H1 (cell line): ENCODE data around the gene RNF220. TPM values are rescaled to one million over a fixed set of nuclear protein-coding genes. Genes with fewer than 3 reads are reported as not detected.

Source experiments
- CTCF ChIA-PET: fragments of 300-600 bp; sonication (Branson Sonifier 250); formaldehyde crosslinking; loops from one replicate; lab custom pipeline; 2021; ENCODE audit not compliant: partially characterized antibody; lab: Charles Lee
- POLR2A ChIA-PET: fragments of 300-600 bp; sonication (Branson Sonifier 250); formaldehyde crosslinking; loops from one replicate; lab custom pipeline; 2021; ENCODE audit warnings: inconsistent platforms; ENCODE audit not compliant: partially characterized antibody; lab: Charles Lee
- DNase-seq, 2 experiments: peaks; one replicate each; pipeline versions ENCODE4 v3.0.0 to v3.0.0-alpha.2; 2010 to 2022; ENCODE audit warnings: low spot score in 2 of 2, low read depth in 1 of 2, mixed read lengths in 1 of 2
- FAIRE-seq: peaks from 2 replicates; lab custom pipeline; 2011; peaks lifted over from hg19 to GRCh38; lab: Jason Lieb, UNC
- H2AFZ ChIP-seq: 2 replicates; pipeline ENCODE4 v1.8.1; 2012; ENCODE audit warnings: low read length, inconsistent platforms
- H2AK5ac ChIP-seq: 2 replicates; pipeline ENCODE4 v1.6.1; 2013; ENCODE audit warnings: low read depth, low read length
- H2BK120ac ChIP-seq: replicated peaks from 2 replicates; pipeline ENCODE3; 2013; ENCODE audit warnings: low read depth, low read length, inconsistent platforms
- H2BK12ac ChIP-seq: 2 replicates; pipeline ENCODE4 v1.6.1; 2013; ENCODE audit warnings: low read depth, low read length
- H2BK15ac ChIP-seq: 2 replicates; pipeline ENCODE4 v1.6.1; 2013; ENCODE audit warnings: low read length
- H2BK20ac ChIP-seq: 2 replicates; pipeline ENCODE4 v1.6.1; 2013; ENCODE audit warnings: low read length
- H2BK5ac ChIP-seq: 2 replicates; pipeline ENCODE4 v1.6.1; 2013; ENCODE audit warnings: low read depth, low read length
- H3K14ac ChIP-seq: 2 replicates; pipeline ENCODE4 v1.6.1; 2013; ENCODE audit warnings: inconsistent platforms; ENCODE audit not compliant: insufficient read length
- H3K18ac ChIP-seq: 2 replicates; pipeline ENCODE4 v1.6.1; 2013; ENCODE audit warnings: low read length; ENCODE audit errors: extremely low read depth
- H3K23ac ChIP-seq: 2 replicates; pipeline ENCODE4 v1.6.1; 2013; ENCODE audit warnings: inconsistent platforms; ENCODE audit not compliant: insufficient read length
- H3K23me2 ChIP-seq: 2 replicates; pipeline ENCODE4 v1.6.1; 2013; ENCODE audit warnings: low read depth, low read length
- H3K27ac ChIP-seq: 2 replicates; pipeline ENCODE4 v1.6.1; 2011; ENCODE audit warnings: low read depth, low read length, inconsistent platforms
- H3K27me3 ChIP-seq, 4 experiments: replicated peaks in 1 of 4; 1 replicate in 1 of 4; 2 replicates in 3 of 4; pipeline versions ENCODE4 v1.6.1 to v1.8.1; 2011 to 2013; ENCODE audit warnings: low read length in 3 of 4, mild to moderate bottlenecking in 3 of 4, inconsistent platforms in 2 of 4, mixed read lengths in 2 of 4, moderate library complexity in 1 of 4; ENCODE audit not compliant: control insufficient read depth in 3 of 4, insufficient read depth in 3 of 4; ENCODE audit errors: extremely low read depth in 1 of 4
- H3K36me3 ChIP-seq, 4 experiments: 2 replicates each; pipeline versions ENCODE4 v1.6.1 to v1.8.1; 2011 to 2013; ENCODE audit warnings: mild to moderate bottlenecking in 4 of 4, low read length in 3 of 4, moderate library complexity in 2 of 4, control low read depth in 1 of 4, inconsistent platforms in 1 of 4; ENCODE audit not compliant: insufficient read depth in 4 of 4, control insufficient read depth in 2 of 4
- H3K4ac ChIP-seq: replicated peaks from 2 replicates; pipeline ENCODE3; 2013; ENCODE audit warnings: low read length, low read depth, mixed read lengths, inconsistent platforms; ENCODE audit not compliant: insufficient read length
- H3K4me1 ChIP-seq, 4 experiments: replicated peaks in 1 of 4; 1 replicate in 1 of 4; 2 replicates in 3 of 4; pipeline versions ENCODE4 v1.6.1 to v1.8.1; 2011 to 2013; ENCODE audit warnings: low read length in 3 of 4, inconsistent platforms in 2 of 4, mixed read lengths in 1 of 4; ENCODE audit not compliant: insufficient read depth in 4 of 4, control insufficient read depth in 3 of 4
- H3K4me2 ChIP-seq, 2 experiments: 2 replicates each; pipeline versions ENCODE4 v1.6.1 to v1.8.1; 2011 to 2013; ENCODE audit warnings: low read depth in 2 of 2, low read length in 2 of 2, control low read depth in 1 of 2, inconsistent platforms in 1 of 2, mild to moderate bottlenecking in 1 of 2; ENCODE audit not compliant: insufficient read depth in 1 of 2
- H3K4me3 ChIP-seq, 4 experiments: fragments of 200-600, 300-600 bp in 1 of 4; sonication (generic), shearing (Covaris generic), sonication (Bioruptor Twin) in 1 of 4; 2 replicates each; pipeline versions ENCODE4 v1.5.1 to v1.8.1; 2011 to 2016; ENCODE audit warnings: low read length in 4 of 4, low read depth in 3 of 4, control low read depth in 2 of 4, inconsistent platforms in 2 of 4, mild to moderate bottlenecking in 2 of 4, mixed read lengths in 1 of 4, moderate library complexity in 1 of 4; ENCODE audit not compliant: insufficient read depth in 2 of 4; ENCODE audit errors: extremely low read depth in 1 of 4
- H3K56ac ChIP-seq: replicated peaks from 2 replicates; pipeline ENCODE3; 2013; ENCODE audit warnings: low read depth, mild to moderate bottlenecking, mixed read lengths, low read length, inconsistent platforms; ENCODE audit not compliant: insufficient read length
- H3K79me1 ChIP-seq: 2 replicates; pipeline ENCODE4 v1.6.1; 2013; ENCODE audit warnings: low read depth, low read length, control low read depth
- H3K79me2 ChIP-seq, 2 experiments: 2 replicates each; pipeline versions ENCODE4 v1.6.1 to v1.8.1; 2012 to 2013; ENCODE audit warnings: low read length in 2 of 2, mild to moderate bottlenecking in 2 of 2, inconsistent platforms in 1 of 2; ENCODE audit not compliant: insufficient read depth in 2 of 2, control insufficient read depth in 1 of 2
- H3K9ac ChIP-seq, 4 experiments: replicated peaks in 1 of 4; 1 replicate in 1 of 4; 2 replicates in 3 of 4; pipeline versions ENCODE4 v1.6.1 to v1.8.1; 2011 to 2013; ENCODE audit warnings: low read depth in 3 of 4, low read length in 3 of 4, control low read depth in 2 of 4, mild to moderate bottlenecking in 2 of 4, moderate library complexity in 2 of 4, inconsistent platforms in 1 of 4; ENCODE audit errors: extremely low read depth in 1 of 4
- H3K9me3 ChIP-seq, 2 experiments: 2 replicates each; pipeline versions ENCODE4 v1.6.1 to v1.8.1; 2012 to 2013; ENCODE audit warnings: mild to moderate bottlenecking in 2 of 2, moderate library complexity in 2 of 2, control low read depth in 1 of 2, inconsistent platforms in 1 of 2, low read depth in 1 of 2, low read length in 1 of 2, mixed read lengths in 1 of 2; ENCODE audit not compliant: insufficient read depth in 2 of 2
- H4K20me1 ChIP-seq, 2 experiments: replicated peaks in 1 of 2; 2 replicates each; pipeline versions ENCODE3 to v1.8.1; 2011 to 2013; ENCODE audit warnings: inconsistent platforms in 2 of 2, low read length in 2 of 2, mild to moderate bottlenecking in 1 of 2; ENCODE audit not compliant: insufficient read depth in 2 of 2, control insufficient read depth in 1 of 2
- H4K5ac ChIP-seq: 2 replicates; pipeline ENCODE4 v1.6.1; 2013; ENCODE audit warnings: low read length, low read depth, mixed read lengths, inconsistent platforms; ENCODE audit not compliant: insufficient read length
- H4K8ac ChIP-seq: 2 replicates; pipeline ENCODE4 v1.8.0; 2013; ENCODE audit warnings: mild to moderate bottlenecking, moderate library complexity, low read length, inconsistent platforms; ENCODE audit not compliant: insufficient read depth; ENCODE audit errors: extremely low read depth
- H4K91ac ChIP-seq: replicated peaks from 2 replicates; pipeline ENCODE3; 2013; ENCODE audit warnings: low read length, mixed read lengths, inconsistent platforms; ENCODE audit not compliant: insufficient read length
- KDM5A ChIP-seq: fragments of 200-600 bp; IDR thresholded peaks from 2 replicates; pipeline ENCODE4 v1.7.1; 2012; ENCODE audit warnings: mild to moderate bottlenecking, low read length, inconsistent platforms, mixed read lengths
- MAFK ChIP-seq: IDR thresholded peaks from 2 replicates; pipeline ENCODE4 v1.6.1; 2012; ENCODE audit warnings: low read depth, mild to moderate bottlenecking, improper control_type of control experiment, low read length
- SAP30 ChIP-seq: fragments of 300-600 bp; sonication (generic); IDR thresholded peaks from 2 replicates; pipeline ENCODE4 v1.7.1; 2012; ENCODE audit warnings: low read length, moderate library complexity, mild to moderate bottlenecking, inconsistent platforms; ENCODE audit not compliant: insufficient read depth, insufficient replicate concordance
- WGBS, 2 experiments: shearing (Covaris generic) in 1 of 2; methylation state at CpG; one replicate each; pipeline versions ENCODE4 v1.1.6 to v1.1.7; 2013 to 2015; ENCODE audit warnings: low lambda C conversion rate in 2 of 2, mixed read lengths in 2 of 2, inconsistent platforms in 1 of 2, low coverage in 1 of 2, missing lambda C conversion rate in 1 of 2; ENCODE audit not compliant: insufficient replicate concordance in 2 of 2, insufficient coverage in 1 of 2, insufficient read length in 1 of 2; ENCODE audit errors: extremely low coverage in 1 of 2, missing lambda C conversion rate in 1 of 2; 5-methylcytosine and 5-hydroxymethylcytosine counted together
- polyA plus RNA-seq, 7 experiments: library from polyadenylated mRNA; depleted of rRNA in 3 of 7; stranded (reverse) in 5 of 7; unstranded in 2 of 7; fragments of >200 nt in 5 of 7; fragments of 200-250 nt in 2 of 7; gene quantifications; 1 replicate in 5 of 7; 2 replicates in 1 of 7; 4 replicates in 1 of 7; pipeline versions ENCODE4 v1.2.1 to v1.2.3, GENCODE V29; 2011 to 2013; ENCODE audit warnings: missing spikeins in 2 of 7, mixed read lengths in 2 of 7
- total RNA-seq: library from RNA; stranded (reverse); fragmentation: NEBNext Ultra II Directional; extraction: Animal tissue kit (Norgen Biotek cat#: 25700); gene quantifications from 2 replicates; pipeline ENCODE4 v1.2.1, GENCODE V29; 2021
- TF ChIP-seq, protein P1 (sequence below): IDR thresholded peaks from 2 replicates; pipeline ENCODE4 v1.6.1; 2012; ENCODE audit warnings: inconsistent platforms

RNF220 gene
- total and polyA plus RNA-seq, 2 of the 8 experiments (the other 6 are each of a cell fraction or from before 2014, with no cell fraction given) = 123 to 160 TPM

DNA sequence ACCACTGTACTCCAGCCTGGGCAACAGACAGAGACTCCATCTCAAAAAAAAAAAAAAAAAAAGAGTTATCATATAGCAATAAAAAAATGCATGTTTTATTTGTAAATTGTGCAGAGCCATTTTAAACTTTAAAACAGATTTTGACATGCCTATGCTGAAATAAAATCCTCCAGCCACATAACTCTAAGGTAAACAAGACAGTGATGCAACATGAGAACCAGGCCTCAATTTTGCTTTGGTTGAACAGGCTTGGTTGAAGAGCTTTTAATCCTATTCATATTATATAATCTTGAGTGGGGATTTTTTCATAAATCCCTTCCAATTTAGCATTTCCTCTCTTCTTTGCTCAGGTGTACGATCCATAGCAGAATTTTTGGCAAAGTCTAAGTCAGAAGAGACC is 295.5 kb downstream of the RNF220 start:
- POLR2A ChIA-PET = interaction anchor here (0.9 kb wide), 1 partner anchor 30 kb away, joined by 3 read pairs; no protein-coding TSS in a partner anchor
- no peak overlapping the region for H3K14ac ChIP-seq
- H2BK5ac ChIP-seq = no peak overlapping the region
- no peak for TF ChIP-seq MAFK
- TF ChIP-seq KDM5A = no peak
- TF ChIP-seq, protein P1, sequence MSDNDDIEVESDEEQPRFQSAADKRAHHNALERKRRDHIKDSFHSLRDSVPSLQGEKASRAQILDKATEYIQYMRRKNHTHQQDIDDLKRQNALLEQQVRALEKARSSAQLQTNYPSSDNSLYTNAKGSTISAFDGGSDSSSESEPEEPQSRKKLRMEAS = no peak
- TF ChIP-seq SAP30 = no peak
- no peak overlapping the region for H3K27ac ChIP-seq
- no peaks in the 10 kb centered on the region for H3K4me1 ChIP-seq
- H2AK5ac ChIP-seq = no peak overlapping the region
- H3K56ac ChIP-seq = no peak overlapping the region
- FAIRE-seq = no peak
- no peak overlapping the region for H3K23ac ChIP-seq
- no peak overlapping the region for H2BK15ac ChIP-seq
- DNase-seq = no peak
- H2BK12ac ChIP-seq = no peak overlapping the region
- H4K5ac ChIP-seq = no peak overlapping the region
- H3K4ac ChIP-seq = no peak overlapping the region
- CTCF ChIA-PET = interaction anchor here (1.2 to 3.6 kb wide), 2 partner anchors 13 to 695 kb away, joined by 4 to 25 read pairs; no protein-coding TSS in a partner anchor
- H3K79me1 ChIP-seq = no peaks in the 10 kb centered on the region
- H4K91ac ChIP-seq = no peak overlapping the region
- WGBS, 2 experiments = 83% methylated on average over 1 of the region's 1 CpG; no CpG with 5 or more reads in 1 of the 2 experiments
- no peak overlapping the region for H3K4me2 ChIP-seq
- H3K9me3 ChIP-seq = no peaks in the 10 kb centered on the region
- no peak overlapping the region for H3K4me3 ChIP-seq
- H3K9ac ChIP-seq = no peak overlapping the region
- no peak overlapping the region for H2BK20ac ChIP-seq
- no peak overlapping the region for H3K18ac ChIP-seq
- H3K23me2 ChIP-seq = no peaks in the 10 kb centered on the region
- H3K79me2 ChIP-seq = no peaks in the 10 kb centered on the region
- H2BK120ac ChIP-seq = no peak overlapping the region
- H4K20me1 ChIP-seq = no peaks in the 10 kb centered on the region
- H3K36me3 ChIP-seq = no peaks in the 10 kb centered on the region
- H3K27me3 ChIP-seq = no peaks in the 10 kb centered on the region
- no peak overlapping the region for H2AFZ ChIP-seq
- no peak overlapping the region for H4K8ac ChIP-seq
